ENCODE data around the gene KRT7.

DNA sequence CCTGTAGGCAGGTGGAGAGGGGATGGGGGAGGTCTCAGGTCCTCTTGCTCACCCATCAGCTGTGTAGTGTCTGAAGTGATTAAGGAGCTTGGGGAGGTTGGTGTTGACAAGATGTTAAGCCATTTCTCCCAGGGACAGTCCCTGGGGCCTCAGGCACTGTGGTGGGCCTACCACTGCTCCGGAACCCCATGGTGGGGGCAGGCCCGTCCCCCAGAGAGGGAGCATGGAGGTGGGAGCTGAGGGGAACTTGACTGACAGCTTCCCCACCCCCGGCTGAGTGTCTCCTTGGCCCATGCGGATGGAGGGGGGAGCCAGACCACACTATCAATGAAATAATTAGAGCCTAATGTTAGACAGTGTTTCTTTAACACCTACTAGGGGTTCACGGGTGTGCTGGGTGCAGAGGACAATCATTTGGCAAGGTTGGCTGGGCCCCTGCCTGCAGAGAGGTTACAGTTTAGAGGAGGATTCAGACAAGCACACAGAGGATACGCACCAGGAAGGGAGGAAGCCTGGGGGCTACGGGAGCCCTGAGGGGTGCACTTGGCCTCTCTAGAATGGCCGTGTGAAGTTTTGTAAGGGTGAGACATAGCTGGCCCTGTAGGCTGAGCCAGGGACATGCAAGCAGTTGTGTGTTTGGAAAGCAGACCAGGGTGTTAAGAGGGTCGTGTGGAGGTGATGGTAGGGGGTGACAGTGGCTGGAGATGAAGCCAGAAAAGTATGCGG lies 22.0 kb upstream of the KRT7 start:
- no peak for TF ChIP-seq POLR2A (IDR thresholded peaks at IDR 0.05; ENCODE audit: low read depth, low read length)
- no peak for TF ChIP-seq TAF1 (IDR thresholded peaks at IDR 0.05; ENCODE audit: low read depth, low read length)
- no peak for TF ChIP-seq POLR2AphosphoS5 (IDR thresholded peaks at IDR 0.05; ENCODE audit: low read depth, low read length)
- TF ChIP-seq POU2F2 (IDR thresholded peaks at IDR 0.05; ENCODE audit: low read depth, low read length): no peak
- no peak for TF ChIP-seq SPI1 (IDR thresholded peaks at IDR 0.05; ENCODE audit: low read depth, low read length)
- no peak for TF ChIP-seq PAX5 (IDR thresholded peaks at IDR 0.05; ENCODE audit: insufficient read depth, low read length, severe bottlenecking)
